ENCODE measurements around the gene CUEDC1. TPM values are rescaled to one million over a fixed set of nuclear protein-coding genes. Genes with fewer than 3 reads are reported as not detected.

Gene CUEDC1
- total RNA-seq, 4 donors from 2014 or later, result 30.3 to 72.2 (median 51.2) TPM

DNA sequence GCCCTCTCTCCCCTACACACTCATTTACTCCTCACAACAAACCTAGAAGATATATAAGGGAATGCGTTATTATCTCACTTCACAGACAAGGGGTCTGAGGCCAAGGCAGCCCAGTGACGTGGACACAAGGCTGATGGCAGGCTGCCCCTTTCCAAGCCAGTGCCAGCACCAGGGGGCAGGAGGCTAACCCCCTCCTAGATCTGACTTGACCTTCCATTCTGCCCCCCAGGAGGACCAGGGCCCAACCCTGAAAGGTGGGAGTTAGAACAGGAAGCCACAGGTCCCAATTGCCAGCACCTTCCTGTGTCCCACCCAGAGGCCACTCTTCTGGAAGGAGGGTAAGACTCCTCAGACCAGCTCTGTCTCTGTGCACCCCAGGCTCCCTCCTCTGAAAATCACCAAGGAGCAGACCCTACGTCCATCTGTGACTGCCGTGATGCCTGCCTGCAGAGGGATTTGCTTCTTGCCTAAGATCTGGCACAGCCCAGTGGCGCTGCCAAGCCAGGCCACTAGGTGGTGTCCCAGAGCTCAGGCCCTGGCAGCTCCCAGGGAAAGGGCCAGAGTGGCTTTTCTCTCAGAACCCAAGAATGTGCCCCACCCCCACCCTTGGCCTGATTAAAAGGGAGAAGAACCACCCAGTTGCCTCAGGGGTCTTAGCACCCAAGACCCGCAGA lies 62.9 kb downstream of the CUEDC1 start:
- WGBS, result 38% methylated on average over 4 of the region's 6 CpGs
- Histone ChIP-seq H3K4me3 (peak overlapping the region in 2 of 4 donors; percentile 30 to 35), H3K36me3 (no peaks in the 10 kb centered on the region), H3K4me1 (peaks cover 85 to 100% (median 96%) of the 10 kb centered on the region in 4 donors), H3K9me3 (no peaks in the 10 kb centered on the region), H3K27ac (replicated peaks in 1 of 4) (peak overlapping the region; percentile 88 to 100 (median 96)), H3K27me3 (no peaks in the 10 kb centered on the region)
- TF ChIP-seq, protein P1, sequence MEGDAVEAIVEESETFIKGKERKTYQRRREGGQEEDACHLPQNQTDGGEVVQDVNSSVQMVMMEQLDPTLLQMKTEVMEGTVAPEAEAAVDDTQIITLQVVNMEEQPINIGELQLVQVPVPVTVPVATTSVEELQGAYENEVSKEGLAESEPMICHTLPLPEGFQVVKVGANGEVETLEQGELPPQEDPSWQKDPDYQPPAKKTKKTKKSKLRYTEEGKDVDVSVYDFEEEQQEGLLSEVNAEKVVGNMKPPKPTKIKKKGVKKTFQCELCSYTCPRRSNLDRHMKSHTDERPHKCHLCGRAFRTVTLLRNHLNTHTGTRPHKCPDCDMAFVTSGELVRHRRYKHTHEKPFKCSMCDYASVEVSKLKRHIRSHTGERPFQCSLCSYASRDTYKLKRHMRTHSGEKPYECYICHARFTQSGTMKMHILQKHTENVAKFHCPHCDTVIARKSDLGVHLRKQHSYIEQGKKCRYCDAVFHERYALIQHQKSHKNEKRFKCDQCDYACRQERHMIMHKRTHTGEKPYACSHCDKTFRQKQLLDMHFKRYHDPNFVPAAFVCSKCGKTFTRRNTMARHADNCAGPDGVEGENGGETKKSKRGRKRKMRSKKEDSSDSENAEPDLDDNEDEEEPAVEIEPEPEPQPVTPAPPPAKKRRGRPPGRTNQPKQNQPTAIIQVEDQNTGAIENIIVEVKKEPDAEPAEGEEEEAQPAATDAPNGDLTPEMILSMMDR (IDR thresholded peaks at IDR 0.05), result peak; percentile 93 to 100 (median 96)
- no peak for TF ChIP-seq POLR2A (IDR thresholded peaks at IDR 0.05; ENCODE audit: low read depth)
- peak in 1 of 2 donors; percentile 8 for TF ChIP-seq POLR2AphosphoS5 (IDR thresholded peaks at IDR 0.05)
- intact Hi-C loops (cut with DNase I), result loop anchor here (5.0 kb wide), 2 partner anchors 60 to 95 kb away; partner anchors contain the start of gene VEZF1
- peak; percentile 98 for DNase-seq (ENCODE audit: extremely low spot score)

DNA sequence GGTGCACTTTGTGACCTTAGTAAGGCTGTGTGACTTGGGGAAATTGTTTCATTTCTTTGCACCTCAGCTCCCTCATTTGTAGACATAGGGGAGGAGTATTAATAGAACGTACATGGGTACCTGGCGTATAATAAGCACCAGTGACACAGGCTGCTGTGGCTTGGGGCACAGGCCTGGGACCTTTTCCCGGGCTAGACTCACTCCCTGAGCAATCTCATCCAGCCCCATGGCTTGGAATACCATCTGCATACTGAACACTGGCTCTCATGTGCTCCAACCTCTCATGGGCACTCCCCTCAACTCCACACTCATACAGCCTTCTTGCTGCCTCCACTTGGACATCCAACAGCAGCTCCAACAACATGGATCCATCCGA lies 64.4 kb downstream of the CUEDC1 start:
- no peaks in the 10 kb centered on the region for H3K27me3 ChIP-seq
- TF ChIP-seq POLR2A (IDR thresholded peaks at IDR 0.05; ENCODE audit: low read depth), result no peak
- no peak for TF ChIP-seq POLR2AphosphoS5 (IDR thresholded peaks at IDR 0.05)
- TF ChIP-seq, protein P1 (IDR thresholded peaks at IDR 0.05), result no peak
- TF ChIP-seq EP300 (IDR thresholded peaks at IDR 0.05), result no peak
- no peak for DNase-seq (ENCODE audit: extremely low spot score)
- H3K27ac ChIP-seq (replicated peaks in 1 of 4), result peak overlapping the region; percentile 88 to 100 (median 96)
- H3K4me3 ChIP-seq, result no peak overlapping the region
- peaks cover 75 to 95% (median 93%) of the 10 kb centered on the region in 4 donors for H3K4me1 ChIP-seq
- intact Hi-C loops (cut with DNase I), result loop anchor here (5.0 kb wide), 2 partner anchors 61 to 96 kb away; partner anchors contain the start of gene VEZF1
- H3K9me3 ChIP-seq, result no peaks in the 10 kb centered on the region
- H3K36me3 ChIP-seq, result no peaks in the 10 kb centered on the region
- 51% methylated on average over 4 of the region's 4 CpGs for WGBS

DNA sequence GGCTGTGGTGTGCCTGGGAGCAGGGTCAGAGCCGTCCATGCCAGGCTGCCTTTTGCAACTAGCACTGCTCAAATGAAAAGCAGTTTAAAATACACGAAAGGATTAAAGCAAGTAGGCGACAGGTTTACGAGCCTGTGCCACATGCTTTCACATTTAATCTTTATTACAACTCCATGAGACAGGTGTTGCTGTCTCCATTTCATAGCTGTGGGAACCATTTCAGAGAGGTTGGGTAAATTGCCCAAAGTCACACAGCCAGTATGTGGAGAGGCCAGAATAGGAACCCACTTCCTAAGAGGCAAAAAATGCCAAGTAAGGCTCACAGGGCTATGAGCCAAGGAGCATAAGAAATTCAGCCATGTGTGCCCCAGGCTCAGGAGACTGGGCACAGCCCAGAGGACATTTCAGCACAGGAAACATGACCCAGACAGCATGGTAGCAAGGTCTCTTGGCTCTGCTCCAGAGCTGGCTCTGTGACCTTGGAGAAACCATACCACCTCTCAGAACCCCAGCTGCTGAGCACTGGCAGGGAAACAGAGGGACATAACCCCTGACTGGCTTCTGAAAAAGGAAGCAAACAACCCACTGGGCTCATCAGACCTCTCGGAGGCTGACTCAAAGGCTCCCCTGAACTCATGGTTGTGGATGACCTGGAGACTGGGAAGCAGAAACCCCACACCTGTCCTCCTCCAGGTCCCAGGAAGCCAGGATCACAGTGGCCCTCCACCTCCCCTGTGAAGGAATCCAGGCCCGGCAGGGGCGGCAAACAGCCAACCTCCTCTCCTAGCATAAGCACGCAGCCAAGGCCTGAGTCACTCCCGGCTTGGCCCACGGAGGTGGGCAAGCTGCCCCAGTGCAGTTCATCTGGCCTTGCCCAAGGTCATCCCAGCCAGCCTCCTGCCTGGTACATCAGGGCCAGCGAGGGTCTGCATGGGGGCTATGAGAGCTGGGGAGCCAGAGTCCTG lies 65.0 kb downstream of the CUEDC1 start:
- H3K36me3 ChIP-seq, result peaks cover 1 to 6% (median 4%) of the 10 kb centered on the region in 4 donors
- H3K4me3 ChIP-seq, result no peak overlapping the region
- no peak for DNase-seq (ENCODE audit: extremely low spot score)
- H3K27ac ChIP-seq (replicated peaks in 1 of 4), result peak overlapping the region; percentile 88 to 100 (median 96)
- H3K27me3 ChIP-seq, result no peaks in the 10 kb centered on the region
- no peaks in the 10 kb centered on the region for H3K9me3 ChIP-seq
- TF ChIP-seq POLR2AphosphoS5 (IDR thresholded peaks at IDR 0.05) (peak; percentile 75 to 79), EP300 (IDR thresholded peaks at IDR 0.05) (no peak), POLR2A (IDR thresholded peaks at IDR 0.05; ENCODE audit: low read depth) (no peak)
- TF ChIP-seq, protein P1 (IDR thresholded peaks at IDR 0.05), result peak in 1 of 3 experiments; percentile 34
- H3K4me1 ChIP-seq, result peaks cover 69 to 95% (median 90%) of the 10 kb centered on the region in 4 donors
- WGBS, result 44% methylated on average over 6 of the region's 11 CpGs
- intact Hi-C loops (cut with DNase I), result loop anchor here (5.0 kb wide), 2 partner anchors 62 to 97 kb away; partner anchors contain the start of gene VEZF1

DNA sequence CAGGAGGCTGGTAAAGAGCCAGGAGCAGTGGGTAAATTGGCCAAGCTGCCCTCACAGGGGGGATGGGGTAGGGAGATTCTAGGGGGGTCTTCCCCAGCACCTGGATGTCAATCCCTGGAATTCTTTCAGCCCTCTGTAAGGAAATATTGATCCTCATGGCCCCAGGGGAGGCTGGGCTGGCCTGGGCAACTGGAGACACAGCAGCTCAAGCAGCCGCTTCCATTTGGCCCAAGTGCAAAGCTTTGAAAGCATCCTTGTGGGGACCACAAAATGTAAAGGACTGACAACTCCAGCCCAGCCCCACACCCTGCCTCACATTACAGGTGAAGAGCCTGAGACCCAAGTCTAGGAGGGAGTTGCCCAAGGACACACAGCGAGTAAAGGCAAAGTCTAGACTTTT lies 66.0 kb downstream of the CUEDC1 start:
- no peaks in the 10 kb centered on the region for H3K27me3 ChIP-seq
- H3K27ac ChIP-seq (replicated peaks in 1 of 4), result peak overlapping the region; percentile 88 to 100 (median 96)
- no peak for DNase-seq (ENCODE audit: extremely low spot score)
- TF ChIP-seq POLR2AphosphoS5 (IDR thresholded peaks at IDR 0.05) (no peak), EP300 (IDR thresholded peaks at IDR 0.05) (no peak), POLR2A (IDR thresholded peaks at IDR 0.05; ENCODE audit: low read depth) (no peak)
- TF ChIP-seq, protein P1 (IDR thresholded peaks at IDR 0.05), result no peak
- H3K4me3 ChIP-seq, result no peak overlapping the region
- peaks cover 11 to 16% (median 14%) of the 10 kb centered on the region in 4 donors for H3K36me3 ChIP-seq
- H3K4me1 ChIP-seq, result peaks cover 60 to 94% (median 83%) of the 10 kb centered on the region in 4 donors
- 94% methylated on average over 2 of the region's 2 CpGs for WGBS
- intact Hi-C loops (cut with DNase I), result no loop called here
- H3K9me3 ChIP-seq, result no peaks in the 10 kb centered on the region
